ENCODE measurements around the gene TFR2. TPM values are rescaled to one million over a fixed set of nuclear protein-coding genes. Genes with fewer than 3 reads are reported as not detected.

Gene TFR2
- polyA plus RNA-seq, 1 experiment, result 0.49 TPM

DNA sequence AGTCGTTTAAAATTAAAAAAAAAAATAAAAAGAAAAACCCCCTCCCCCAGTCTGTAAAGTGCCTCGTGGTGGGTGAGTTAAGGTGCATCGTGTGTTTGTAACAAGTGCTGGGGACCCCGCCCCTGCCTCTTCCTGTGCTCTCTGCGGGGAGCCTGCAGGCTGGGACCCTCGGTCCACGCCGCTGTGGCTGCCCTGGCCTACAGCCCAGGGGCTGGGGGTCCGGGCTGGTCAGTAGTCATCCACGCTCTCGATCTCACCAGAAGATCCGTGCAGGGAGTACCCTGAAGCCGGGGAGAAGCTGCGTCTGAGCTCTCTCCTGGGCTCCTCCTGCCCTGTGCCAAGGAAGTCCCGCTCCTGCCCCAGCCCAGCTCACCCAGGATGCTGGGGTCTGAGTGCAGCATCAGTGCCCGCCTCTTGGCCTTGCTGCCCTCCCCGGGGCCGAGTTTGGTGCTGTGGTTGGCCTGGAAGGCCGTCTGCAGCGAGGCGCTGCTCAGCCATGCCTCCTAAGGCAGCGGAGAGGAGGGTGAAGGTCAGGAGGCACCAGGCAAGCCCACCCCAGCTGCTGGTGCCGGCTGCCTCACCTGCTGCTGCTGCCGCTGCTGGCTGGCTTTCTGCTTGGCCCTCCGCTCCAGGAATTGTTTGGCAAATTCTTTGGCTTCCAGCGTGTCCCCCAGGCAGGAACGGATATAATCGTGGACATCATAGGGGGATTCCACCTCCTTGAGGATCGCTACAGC, 40.3 kb upstream of the TFR2 start:
- Histone ChIP-seq H3K36me3 (ENCODE audit: control insufficient read depth, insufficient read depth, low read length) (peaks cover 70% of the 10 kb centered on the region), H3K27me3 (ENCODE audit: control insufficient read depth, insufficient read depth, low read length) (no peaks in the 10 kb centered on the region), H3K4me3 (ENCODE audit: low read depth, low read length) (no peak overlapping the region)
- no peak for TF ChIP-seq CTCF (IDR thresholded peaks at IDR 0.05; ENCODE audit: insufficient read depth, low read depth, low read length)
- DNase-seq (ENCODE audit: low read depth), result no peak
- POLR2A ChIA-PET, result interaction anchor here (0.6 kb wide), 1 partner anchor 24 kb away, joined by 3 read pairs; no protein-coding TSS in a partner anchor
- CTCF ChIA-PET, result interaction anchor here (1.3 to 10.3 kb wide), 3 partner anchors 10 to 171 kb away, joined by 4 to 110 read pairs (median 12); partner anchors contain the start of genes GIGYF1, POP7 and SLC12A9

DNA sequence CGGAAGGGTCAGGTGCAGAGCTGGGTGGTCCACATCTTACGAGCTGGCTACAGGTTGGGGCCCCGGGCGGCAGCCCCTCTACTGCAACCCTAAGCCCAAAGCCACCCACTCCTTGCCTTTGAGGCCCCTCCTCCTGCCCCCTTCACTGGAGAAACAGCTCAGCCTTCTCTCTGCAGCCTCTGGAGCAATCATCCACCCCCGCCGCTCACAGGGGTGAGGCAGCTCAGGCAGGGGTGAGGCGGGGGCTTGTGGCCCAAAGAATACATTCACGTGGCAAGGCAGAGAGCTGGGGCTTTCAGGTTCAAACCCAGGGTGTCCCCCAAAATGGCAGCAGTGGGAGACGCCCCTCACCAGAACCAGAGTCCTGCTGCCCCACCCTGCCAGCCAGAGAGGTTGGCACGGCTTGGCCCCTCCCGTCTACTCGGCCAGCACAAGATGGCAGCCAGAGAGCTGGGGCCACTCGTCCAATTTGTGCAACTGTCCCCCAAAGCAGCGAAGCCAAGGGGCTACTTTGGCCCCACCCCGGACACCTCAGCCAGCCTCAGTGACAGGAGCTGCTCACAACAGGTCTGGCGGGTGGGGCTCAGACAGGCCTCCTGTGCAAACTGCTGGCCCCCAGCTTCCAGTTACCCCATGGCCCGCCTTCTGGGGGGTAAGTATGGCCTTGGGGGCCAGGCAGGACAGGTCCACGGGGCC, 39.4 kb upstream of the TFR2 start:
- H3K36me3 ChIP-seq (ENCODE audit: control insufficient read depth, insufficient read depth, low read length), result peaks cover 64% of the 10 kb centered on the region

DNA sequence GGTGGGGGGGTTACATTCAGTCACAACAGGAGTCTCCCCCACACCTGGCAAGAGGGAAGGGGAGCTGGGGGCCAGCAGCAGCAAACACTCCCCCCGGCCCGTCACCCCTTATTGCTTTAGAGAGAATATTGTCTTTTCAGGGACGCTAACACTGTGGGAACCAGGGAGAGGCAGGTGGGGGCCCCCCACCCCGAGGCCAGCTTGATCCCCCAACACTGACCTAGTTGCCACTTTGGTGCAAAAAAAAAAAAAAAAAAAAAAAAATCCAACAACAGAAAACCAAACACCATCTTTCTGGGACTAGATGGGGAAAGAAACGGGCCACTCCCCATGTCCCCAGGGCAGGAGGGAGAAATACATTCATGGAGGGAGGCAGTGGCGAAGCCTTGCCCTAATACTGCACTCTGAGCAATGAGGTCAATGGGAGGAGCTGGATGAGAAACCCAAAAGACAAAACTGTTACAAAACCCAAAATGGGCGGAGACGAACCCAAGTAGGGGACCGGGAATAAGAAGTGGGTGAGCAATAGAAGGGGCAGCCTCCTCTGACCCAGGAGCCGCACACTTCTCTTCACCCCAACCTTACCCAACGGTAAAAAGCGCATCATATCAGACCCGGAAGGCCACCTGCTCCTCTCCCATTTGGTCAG, 38.7 kb upstream of the TFR2 start:
- CTCF ChIA-PET, result interaction anchor here (1.7 to 10.3 kb wide), 2 partner anchors 11 to 172 kb away, joined by 5 to 110 read pairs; partner anchors contain the start of genes GIGYF1 and SLC12A9
- peaks cover 58% of the 10 kb centered on the region for H3K36me3 ChIP-seq (ENCODE audit: control insufficient read depth, insufficient read depth, low read length)

More for the DNA sequence above, 39.4 kb upstream of the TFR2 start:
- TF ChIP-seq CTCF (IDR thresholded peaks at IDR 0.05; ENCODE audit: insufficient read depth, low read depth, low read length), result no peak
- DNase-seq (ENCODE audit: low read depth), result no peak
- Histone ChIP-seq H3K27me3 (ENCODE audit: control insufficient read depth, insufficient read depth, low read length) (no peaks in the 10 kb centered on the region), H3K4me3 (ENCODE audit: low read depth, low read length) (no peak overlapping the region)
- CTCF ChIA-PET, result interaction anchor here (1.7 to 10.3 kb wide), 2 partner anchors 11 to 172 kb away, joined by 5 to 110 read pairs; partner anchors contain the start of genes GIGYF1 and SLC12A9
- POLR2A ChIA-PET, result no interaction called here

DNA sequence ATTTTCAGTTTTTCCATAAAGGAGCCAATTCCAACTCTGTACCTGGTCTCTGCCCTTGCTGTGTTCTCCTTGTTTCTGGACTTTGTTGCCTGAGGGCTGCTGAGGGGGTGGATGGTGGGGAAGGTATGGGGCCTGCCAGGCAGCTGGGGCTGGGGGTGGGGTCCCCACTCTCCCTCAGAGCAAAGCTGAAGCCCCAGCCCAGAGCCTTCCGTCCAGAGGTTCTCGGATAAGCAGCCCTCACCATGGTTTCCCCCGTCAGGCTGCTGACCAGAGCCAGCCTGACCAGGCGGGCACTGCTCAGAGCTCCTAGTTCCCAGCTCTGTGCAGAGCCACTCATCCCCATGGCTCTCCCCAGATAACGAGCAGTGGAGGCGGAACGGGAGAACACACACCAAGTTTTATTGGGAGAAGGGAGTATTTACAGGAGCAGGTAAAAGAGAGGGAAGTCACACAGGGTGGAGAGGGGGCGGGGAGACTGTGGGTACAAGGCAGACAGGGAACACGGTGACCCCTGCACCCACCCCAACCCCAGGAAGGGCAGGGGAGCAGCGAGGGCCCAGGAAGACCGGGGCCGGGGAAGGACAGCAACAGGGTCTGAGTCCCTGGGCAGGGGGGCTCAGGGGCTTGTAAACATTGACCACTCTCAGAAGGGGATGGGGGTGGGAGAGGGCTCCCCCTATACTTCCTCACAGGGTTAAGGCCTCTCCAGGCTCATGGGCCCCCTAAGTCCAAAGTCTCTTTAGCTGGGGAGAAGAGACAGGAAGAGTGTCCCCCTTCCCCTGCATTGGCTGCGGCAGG, 38.0 kb upstream of the TFR2 start:
- CTCF ChIA-PET, result interaction anchor here (1.7 to 10.3 kb wide), 2 partner anchors 12 to 173 kb away, joined by 5 to 110 read pairs; partner anchors contain the start of genes GIGYF1 and SLC12A9
- no peak for DNase-seq (ENCODE audit: low read depth)
- Histone ChIP-seq H3K4me3 (ENCODE audit: low read depth, low read length) (no peak overlapping the region), H3K36me3 (ENCODE audit: control insufficient read depth, insufficient read depth, low read length) (peaks cover 54% of the 10 kb centered on the region), H3K27me3 (ENCODE audit: control insufficient read depth, insufficient read depth, low read length) (no peaks in the 10 kb centered on the region)
- no peak for TF ChIP-seq CTCF (IDR thresholded peaks at IDR 0.05; ENCODE audit: insufficient read depth, low read depth, low read length)
- POLR2A ChIA-PET, result interaction anchor here (0.6 kb wide), 1 partner anchor 17 kb away, joined by 11 read pairs; no protein-coding TSS in a partner anchor

More for the DNA sequence above, 38.7 kb upstream of the TFR2 start:
- POLR2A ChIA-PET, result interaction anchor here (0.6 kb wide), 1 partner anchor 17 kb away, joined by 11 read pairs; no protein-coding TSS in a partner anchor
- no peak for DNase-seq (ENCODE audit: low read depth)
- Histone ChIP-seq H3K27me3 (ENCODE audit: control insufficient read depth, insufficient read depth, low read length) (no peaks in the 10 kb centered on the region), H3K4me3 (ENCODE audit: low read depth, low read length) (no peak overlapping the region)
- no peak for TF ChIP-seq CTCF (IDR thresholded peaks at IDR 0.05; ENCODE audit: insufficient read depth, low read depth, low read length)

Data from BJ (cell line).